ENCODE data around the gene RIPOR3.
"Not testable (repeated sequence)": the region's sequence is repeated elsewhere in the genome, so short reads cannot be mapped to it uniquely, and the experiment has no call there.

RIPOR3 gene

GRCh38 chr20:50680105-50680960, 11.0 kb downstream of the RIPOR3 start:
- no peak for TF ChIP-seq CTCF (IDR thresholded peaks at IDR 0.05; ENCODE audit: extremely low read depth, missing control alignments)
- no peak for DNase-seq (ENCODE audit: low spot score)

- DNase-seq (ENCODE audit: low spot score), result no peak
- TF ChIP-seq CTCF (IDR thresholded peaks at IDR 0.05; ENCODE audit: extremely low read depth, missing control alignments), result no peak
These were observed 11.6 kb downstream of the RIPOR3 start for GRCh38 chr20:50679753-50680104.

- TF ChIP-seq CTCF (IDR thresholded peaks at IDR 0.05; ENCODE audit: extremely low read depth, missing control alignments), result no peak
- no peak for DNase-seq (ENCODE audit: low spot score)
These were observed 13.0 kb downstream of the RIPOR3 start for GRCh38 chr20:50678169-50678898.

- TF ChIP-seq CTCF (IDR thresholded peaks at IDR 0.05; ENCODE audit: extremely low read depth, missing control alignments), result no peak
- DNase-seq (ENCODE audit: low spot score), result no peak
These were observed 14.5 kb downstream of the RIPOR3 start for GRCh38 chr20:50676858-50677257.

GRCh38 chr20:50676377-50676731, 15.0 kb downstream of the RIPOR3 start:
- not testable (repeated sequence) for DNase-seq (ENCODE audit: low spot score)

- no peak for TF ChIP-seq CTCF (IDR thresholded peaks at IDR 0.05; ENCODE audit: extremely low read depth, missing control alignments)
- DNase-seq (ENCODE audit: low spot score), result no peak
These were observed 15.5 kb downstream of the RIPOR3 start for GRCh38 chr20:50675671-50676376.

- TF ChIP-seq CTCF (IDR thresholded peaks at IDR 0.05; ENCODE audit: extremely low read depth, missing control alignments), result no peak
These were observed 17.1 kb downstream of the RIPOR3 start for GRCh38 chr20:50674138-50674825.

More at GRCh38 chr20:50674138-50674825, 17.1 kb downstream of the RIPOR3 start:
- no peak for DNase-seq (ENCODE audit: low spot score)

Measured in GM20000 (cell line).